ENCODE measurements around the gene DPP10.

The DPP10 gene

GRCh38 chr2:115248066-115248465 lies 805.6 kb downstream of the DPP10 start:
- DNase-seq (ENCODE audit: low read depth in 2 of 2), result no peak

GRCh38 chr2:115277366-115277765 lies 834.9 kb downstream of the DPP10 start:
- DNase-seq (ENCODE audit: low read depth in 2 of 2), result no peak

GRCh38 chr2:115285416-115285815 lies 843.0 kb downstream of the DPP10 start:
- DNase-seq (ENCODE audit: low read depth in 2 of 2), result no peak

GRCh38 chr2:115290478-115290877 lies 848.0 kb downstream of the DPP10 start:
- DNase-seq (ENCODE audit: low read depth in 2 of 2), result no peak

- no peak for DNase-seq (ENCODE audit: low read depth in 2 of 2)
Observed at GRCh38 chr2:115292742-115293141, 850.3 kb downstream of the DPP10 start.

GRCh38 chr2:115294999-115295398 lies 852.6 kb downstream of the DPP10 start:
- no peak for DNase-seq (ENCODE audit: low read depth in 2 of 2)

- DNase-seq (ENCODE audit: low read depth in 2 of 2), result no peak
Observed at GRCh38 chr2:115297056-115297455, 854.6 kb downstream of the DPP10 start.

- DNase-seq (ENCODE audit: low read depth in 2 of 2), result no peak
Observed at GRCh38 chr2:115299199-115299598, 856.8 kb downstream of the DPP10 start.

GRCh38 chr2:115305712-115306111 lies 863.3 kb downstream of the DPP10 start:
- no peak for DNase-seq (ENCODE audit: low read depth in 2 of 2)

GRCh38 chr2:115314119-115314518 lies 871.7 kb downstream of the DPP10 start:
- no peak for DNase-seq (ENCODE audit: low read depth in 2 of 2)

GRCh38 chr2:115327061-115327460 lies 884.6 kb downstream of the DPP10 start:
- no peak for DNase-seq (ENCODE audit: low read depth in 2 of 2)

- no peak for DNase-seq (ENCODE audit: low read depth in 2 of 2)
Observed at GRCh38 chr2:115359550-115359949, 917.1 kb downstream of the DPP10 start.

- DNase-seq (ENCODE audit: low read depth in 2 of 2), result no peak
Observed at GRCh38 chr2:115364093-115364492, 921.7 kb downstream of the DPP10 start.

- DNase-seq (ENCODE audit: low read depth in 2 of 2), result no peak
Observed at GRCh38 chr2:115369400-115369799, 927.0 kb downstream of the DPP10 start.

GRCh38 chr2:115374981-115375380 lies 932.5 kb downstream of the DPP10 start:
- DNase-seq (ENCODE audit: low read depth in 2 of 2), result no peak

GRCh38 chr2:115384399-115384798 lies 942.0 kb downstream of the DPP10 start:
- no peak for DNase-seq (ENCODE audit: low read depth in 2 of 2)

- DNase-seq (ENCODE audit: low read depth in 2 of 2), result no peak
Observed at GRCh38 chr2:115386465-115386864, 944.0 kb downstream of the DPP10 start.

- DNase-seq (ENCODE audit: low read depth in 2 of 2), result no peak
Observed at GRCh38 chr2:115389024-115389423, 946.6 kb downstream of the DPP10 start.

GRCh38 chr2:115389898-115390565 lies 947.6 kb downstream of the DPP10 start:
- no peak for DNase-seq (ENCODE audit: low read depth in 2 of 2)

- no peak for DNase-seq (ENCODE audit: low read depth in 2 of 2)
Observed at GRCh38 chr2:115396579-115396978, 954.1 kb downstream of the DPP10 start.

- no peak for DNase-seq (ENCODE audit: low read depth in 2 of 2)
Observed at GRCh38 chr2:115400940-115401339, 958.5 kb downstream of the DPP10 start.

- DNase-seq (ENCODE audit: low read depth in 2 of 2), result no peak
Observed at GRCh38 chr2:115412501-115412900, 970.1 kb downstream of the DPP10 start.

- no peak for DNase-seq (ENCODE audit: low read depth in 2 of 2)
Observed at GRCh38 chr2:115413791-115414190, 971.4 kb downstream of the DPP10 start.

- no peak for DNase-seq (ENCODE audit: low read depth in 2 of 2)
Observed at GRCh38 chr2:115414466-115414865, 972.0 kb downstream of the DPP10 start.
